Immature natural killer cell (primary cell): ENCODE measurements around the gene SFTA2. TPM values are rescaled to one million over a fixed set of nuclear protein-coding genes. Genes with fewer than 3 reads are reported as not detected.

Experiments
- DNase-seq, 3 donors: peaks; one replicate each; pipeline ENCODE4 v3.0.0; 2022; ENCODE audit warnings: mixed read lengths in 1 of 3
- H3K27ac Mint-ChIP-seq, 6 donors: one replicate each; pipeline ENCODE4 v1.8.0; 2020; ENCODE audit warnings: mixed read lengths in 6 of 6, mild to moderate bottlenecking in 5 of 6, inconsistent platforms in 4 of 6, moderate library complexity in 3 of 6
- H3K27me3 Mint-ChIP-seq, 3 donors: one replicate each; pipeline ENCODE4 v1.8.0; 2020 to 2021; ENCODE audit warnings: low read depth in 3 of 3, mild to moderate bottlenecking in 3 of 3, mixed read lengths in 3 of 3, moderate library complexity in 3 of 3, inconsistent platforms in 1 of 3
- H3K36me3 Mint-ChIP-seq, 3 donors: one replicate each; pipeline ENCODE4 v1.8.0; 2020; ENCODE audit warnings: mixed read lengths in 3 of 3, inconsistent platforms in 2 of 3, mild to moderate bottlenecking in 2 of 3
- H3K4me1 Mint-ChIP-seq, 2 donors: one replicate each; pipeline ENCODE4 v1.8.0; 2020; ENCODE audit warnings: inconsistent platforms in 2 of 2, mild to moderate bottlenecking in 2 of 2, mixed read lengths in 2 of 2, moderate library complexity in 1 of 2
- H3K4me3 Mint-ChIP-seq, 5 donors: one replicate each; pipeline ENCODE4 v1.8.0; 2020; ENCODE audit warnings: mild to moderate bottlenecking in 5 of 5, mixed read lengths in 5 of 5, inconsistent platforms in 3 of 5, moderate library complexity in 3 of 5
- H3K9me3 Mint-ChIP-seq, 6 donors: one replicate each; pipeline ENCODE4 v1.8.0; 2020; ENCODE audit warnings: mild to moderate bottlenecking in 6 of 6, mixed read lengths in 6 of 6, inconsistent platforms in 4 of 6, moderate library complexity in 3 of 6
- polyA plus RNA-seq, 3 donors: library from polyadenylated mRNA; unstranded; fragments of 300-500 nt; fragmentation: Illumina TruSeq; gene quantifications; one replicate each; pipeline ENCODE4 v1.2.3, GENCODE V29; 2021

The SFTA2 gene
- polyA plus RNA-seq, 3 donors from 2014 or later: not detected

DNA sequence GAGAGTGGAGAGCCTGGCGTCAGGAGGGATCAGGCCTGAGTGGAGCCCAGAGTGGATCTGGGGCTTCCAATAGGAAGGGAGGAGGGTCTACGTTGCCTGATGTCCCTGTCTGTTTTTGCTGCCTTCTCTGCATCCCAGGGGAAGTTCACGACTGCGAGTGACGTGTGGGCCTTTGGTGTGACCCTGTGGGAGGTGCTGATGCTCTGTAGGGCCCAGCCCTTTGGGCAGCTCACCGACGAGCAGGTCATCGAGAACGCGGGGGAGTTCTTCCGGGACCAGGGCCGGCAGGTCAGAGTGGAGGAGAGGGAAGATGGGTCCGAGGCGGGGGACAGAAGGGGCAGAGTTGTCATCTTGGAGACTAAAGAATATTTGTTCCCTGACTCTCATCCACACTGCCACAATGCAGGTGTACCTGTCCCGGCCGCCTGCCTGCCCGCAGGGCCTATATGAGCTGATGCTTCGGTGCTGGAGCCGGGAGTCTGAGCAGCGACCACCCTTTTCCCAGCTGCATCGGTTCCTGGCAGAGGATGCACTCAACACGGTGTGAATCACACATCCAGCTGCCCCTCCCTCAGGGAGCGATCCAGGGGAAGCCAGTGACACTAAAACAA, 33.1 kb downstream of the SFTA2 start:
- Mint-ChIP-seq H3K4me3 (no peak overlapping the region), H3K27ac (no peak overlapping the region), H3K4me1 (no peaks in the 10 kb centered on the region), H3K9me3 (no peaks in the 10 kb centered on the region), H3K36me3 (peaks cover 7 to 18% (median 7%) of the 10 kb centered on the region in 3 donors), H3K27me3 (peaks cover 0 to 3% (median 0%) of the 10 kb centered on the region in 3 donors)
- DNase-seq: no peak

DNA sequence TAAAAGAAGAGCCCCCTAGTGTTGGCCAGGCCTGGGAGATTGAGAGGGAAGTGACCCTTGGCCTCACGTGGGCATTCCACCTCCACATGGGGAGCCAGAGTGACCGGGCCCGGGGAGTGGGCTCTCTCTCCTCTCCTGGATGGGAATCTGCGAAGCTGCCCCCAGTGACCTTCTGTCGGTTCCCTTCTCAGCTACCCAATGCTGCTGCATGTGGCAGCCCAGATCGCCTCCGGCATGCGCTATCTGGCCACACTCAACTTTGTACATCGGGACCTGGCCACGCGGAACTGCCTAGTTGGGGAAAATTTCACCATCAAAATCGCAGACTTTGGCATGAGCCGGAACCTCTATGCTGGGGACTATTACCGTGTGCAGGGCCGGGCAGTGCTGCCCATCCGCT, 34.1 kb downstream of the SFTA2 start:
- Mint-ChIP-seq H3K4me3 (no peak overlapping the region), H3K4me1 (no peaks in the 10 kb centered on the region), H3K36me3 (peaks cover 7 to 18% (median 7%) of the 10 kb centered on the region in 3 donors), H3K9me3 (no peaks in the 10 kb centered on the region), H3K27me3 (peaks cover 0 to 2% (median 0%) of the 10 kb centered on the region in 3 donors), H3K27ac (no peak overlapping the region)
- no peak for DNase-seq

GRCh38 chr6:30896541-30896940, 35.4 kb downstream of the SFTA2 start:
- DNase-seq: no peak
- H3K9me3 Mint-ChIP-seq: no peaks in the 10 kb centered on the region
- H3K36me3 Mint-ChIP-seq: peaks cover 7 to 24% (median 7%) of the 10 kb centered on the region in 3 donors
- H3K27ac Mint-ChIP-seq: no peak overlapping the region
- H3K27me3 Mint-ChIP-seq: peaks cover 0 to 2% (median 0%) of the 10 kb centered on the region in 3 donors
- no peaks in the 10 kb centered on the region for H3K4me1 Mint-ChIP-seq
- H3K4me3 Mint-ChIP-seq: no peak overlapping the region

GRCh38 chr6:30895343-30895742, 36.6 kb downstream of the SFTA2 start:
- Mint-ChIP-seq H3K4me3 (no peak overlapping the region), H3K36me3 (peaks cover 7 to 24% (median 7%) of the 10 kb centered on the region in 3 donors), H3K9me3 (no peaks in the 10 kb centered on the region), H3K27me3 (peaks cover 0 to 2% (median 0%) of the 10 kb centered on the region in 3 donors), H3K27ac (no peak overlapping the region), H3K4me1 (no peaks in the 10 kb centered on the region)
- DNase-seq: no peak

- Mint-ChIP-seq H3K4me1 (no peaks in the 10 kb centered on the region), H3K36me3 (peaks cover 7 to 24% (median 8%) of the 10 kb centered on the region in 3 donors), H3K27me3 (peaks cover 0 to 2% (median 0%) of the 10 kb centered on the region in 3 donors), H3K9me3 (no peaks in the 10 kb centered on the region), H3K27ac (no peak overlapping the region), H3K4me3 (no peak overlapping the region)
- no peak for DNase-seq
These were observed 37.0 kb downstream of the SFTA2 start for GRCh38 chr6:30894935-30895334.

DNA sequence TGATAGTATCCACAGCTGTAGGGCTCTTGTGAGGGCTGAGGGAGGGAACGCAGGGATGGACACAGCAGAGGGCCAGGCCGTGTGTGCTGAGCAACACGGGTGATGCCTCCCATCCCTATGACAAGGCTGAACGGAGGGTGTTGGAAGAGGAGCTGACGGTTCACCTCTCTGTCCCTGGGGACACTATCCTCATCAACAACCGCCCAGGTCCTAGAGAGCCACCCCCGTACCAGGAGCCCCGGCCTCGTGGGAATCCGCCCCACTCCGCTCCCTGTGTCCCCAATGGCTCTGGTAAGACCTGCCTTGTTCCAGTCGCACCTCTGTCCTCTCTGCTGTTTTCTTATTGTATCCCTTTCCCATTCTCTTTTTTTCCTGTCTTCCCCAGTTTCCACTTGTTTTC, 37.6 kb downstream of the SFTA2 start:
- Mint-ChIP-seq H3K4me1 (no peaks in the 10 kb centered on the region), H3K4me3 (no peak overlapping the region), H3K27me3 (peaks cover 0 to 2% (median 2%) of the 10 kb centered on the region in 3 donors), H3K27ac (no peak overlapping the region), H3K9me3 (no peaks in the 10 kb centered on the region), H3K36me3 (peaks cover 12 to 28% (median 12%) of the 10 kb centered on the region in 3 donors)
- DNase-seq: no peak

GRCh38 chr6:30893666-30894065, 38.3 kb downstream of the SFTA2 start:
- H3K9me3 Mint-ChIP-seq: no peaks in the 10 kb centered on the region

DNA sequence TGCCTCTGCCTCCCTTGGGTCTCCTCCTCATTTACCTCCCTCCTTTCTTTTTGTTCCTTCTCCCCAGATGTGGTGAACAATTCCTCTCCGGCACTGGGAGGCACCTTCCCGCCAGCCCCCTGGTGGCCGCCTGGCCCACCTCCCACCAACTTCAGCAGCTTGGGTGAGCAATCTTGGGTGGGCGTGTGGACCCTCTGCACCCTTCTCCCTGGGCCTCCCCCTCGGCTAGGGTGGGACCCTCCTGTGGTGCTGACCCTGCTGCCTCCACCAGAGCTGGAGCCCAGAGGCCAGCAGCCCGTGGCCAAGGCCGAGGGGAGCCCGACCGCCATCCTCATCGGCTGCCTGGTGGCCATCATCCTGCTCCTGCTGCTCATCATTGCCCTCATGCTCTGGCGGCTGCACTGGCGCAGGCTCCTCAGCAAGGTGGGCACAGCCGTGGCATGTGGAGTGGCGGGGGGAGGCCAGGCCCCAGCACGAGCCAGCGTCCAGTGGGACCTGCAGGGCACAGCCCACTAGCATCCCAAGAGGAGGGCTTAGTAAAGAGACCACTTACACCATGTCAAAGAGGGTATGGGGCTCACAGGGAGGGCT, 38.9 kb downstream of the SFTA2 start:
- no peak overlapping the region for H3K4me3 Mint-ChIP-seq
- peaks cover 0 to 2% (median 2%) of the 10 kb centered on the region in 3 donors for H3K27me3 Mint-ChIP-seq
- DNase-seq: no peak
- H3K4me1 Mint-ChIP-seq: no peaks in the 10 kb centered on the region
- H3K9me3 Mint-ChIP-seq: no peaks in the 10 kb centered on the region
- H3K36me3 Mint-ChIP-seq: peaks cover 12 to 23% (median 13%) of the 10 kb centered on the region in 3 donors
- no peak overlapping the region for H3K27ac Mint-ChIP-seq

More at GRCh38 chr6:30893666-30894065, 38.3 kb downstream of the SFTA2 start:
- no peak overlapping the region for H3K4me3 Mint-ChIP-seq
- DNase-seq: no peak
- H3K27ac Mint-ChIP-seq: no peak overlapping the region
- peaks cover 12 to 28% (median 13%) of the 10 kb centered on the region in 3 donors for H3K36me3 Mint-ChIP-seq
- H3K4me1 Mint-ChIP-seq: no peaks in the 10 kb centered on the region
- peaks cover 0 to 2% (median 2%) of the 10 kb centered on the region in 3 donors for H3K27me3 Mint-ChIP-seq

- Mint-ChIP-seq H3K4me3 (no peak overlapping the region), H3K36me3 (peaks cover 12 to 21% (median 13%) of the 10 kb centered on the region in 3 donors), H3K27ac (no peak overlapping the region), H3K4me1 (no peaks in the 10 kb centered on the region), H3K27me3 (peaks cover 0 to 2% (median 2%) of the 10 kb centered on the region in 3 donors), H3K9me3 (no peaks in the 10 kb centered on the region)
- DNase-seq: no peak
These were observed 40.0 kb downstream of the SFTA2 start for GRCh38 chr6:30891816-30892538.

DNA sequence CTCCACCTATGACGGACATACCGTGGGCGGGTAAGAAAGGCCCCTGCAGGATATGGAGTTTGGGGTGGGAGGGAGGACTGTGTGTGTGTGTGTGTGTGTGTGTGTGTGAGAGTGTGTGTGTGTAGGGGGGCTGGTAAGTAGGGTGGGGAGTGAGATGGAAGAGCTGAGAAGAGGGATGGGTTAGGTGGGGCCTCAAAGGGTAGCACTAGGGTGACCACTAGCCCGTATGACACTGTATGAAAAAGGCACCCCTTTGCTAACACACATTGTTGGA, 40.6 kb downstream of the SFTA2 start:
- Mint-ChIP-seq H3K4me1 (no peaks in the 10 kb centered on the region), H3K27me3 (peaks cover 0 to 2% (median 2%) of the 10 kb centered on the region in 3 donors), H3K27ac (no peak overlapping the region), H3K9me3 (no peaks in the 10 kb centered on the region), H3K36me3 (peaks cover 12 to 21% (median 13%) of the 10 kb centered on the region in 3 donors), H3K4me3 (no peak overlapping the region)
- no peak for DNase-seq

DNA sequence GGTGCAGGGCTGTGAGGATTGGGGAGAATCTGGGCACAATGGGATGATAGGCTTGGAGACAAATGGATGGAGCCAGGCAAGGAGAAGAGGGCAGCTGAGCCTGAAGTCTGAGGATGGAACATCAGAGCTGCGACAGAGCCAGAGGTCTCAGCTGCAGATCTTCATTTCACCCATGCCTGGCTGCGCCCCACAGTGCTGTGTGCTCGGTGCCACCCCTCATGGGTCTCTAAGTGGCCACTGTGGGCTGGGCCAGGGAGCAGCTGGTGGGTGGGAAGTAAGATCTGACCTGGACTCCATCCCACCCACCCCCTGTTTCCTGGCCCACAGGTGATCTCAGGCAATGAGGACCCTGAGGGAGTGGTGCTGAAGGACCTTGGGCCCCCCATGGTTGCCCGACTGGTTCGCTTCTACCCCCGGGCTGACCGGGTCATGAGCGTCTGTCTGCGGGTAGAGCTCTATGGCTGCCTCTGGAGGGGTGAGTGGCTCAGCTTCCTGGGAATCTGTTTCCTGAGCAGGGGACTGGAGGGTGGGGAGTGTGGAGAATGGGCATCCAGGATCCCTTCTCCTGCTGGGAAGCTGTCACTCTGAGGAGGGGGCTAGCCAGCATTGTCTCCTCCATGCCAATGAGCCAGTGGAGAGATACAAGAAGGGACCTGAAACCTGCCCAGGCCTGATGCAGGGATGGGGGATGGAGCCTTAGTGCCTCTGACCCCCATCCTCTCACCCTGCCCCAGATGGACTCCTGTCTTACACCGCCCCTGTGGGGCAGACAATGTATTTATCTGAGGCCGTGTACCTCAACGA, 41.1 kb downstream of the SFTA2 start:
- Mint-ChIP-seq H3K9me3 (no peaks in the 10 kb centered on the region), H3K27ac (no peak overlapping the region)

DNA sequence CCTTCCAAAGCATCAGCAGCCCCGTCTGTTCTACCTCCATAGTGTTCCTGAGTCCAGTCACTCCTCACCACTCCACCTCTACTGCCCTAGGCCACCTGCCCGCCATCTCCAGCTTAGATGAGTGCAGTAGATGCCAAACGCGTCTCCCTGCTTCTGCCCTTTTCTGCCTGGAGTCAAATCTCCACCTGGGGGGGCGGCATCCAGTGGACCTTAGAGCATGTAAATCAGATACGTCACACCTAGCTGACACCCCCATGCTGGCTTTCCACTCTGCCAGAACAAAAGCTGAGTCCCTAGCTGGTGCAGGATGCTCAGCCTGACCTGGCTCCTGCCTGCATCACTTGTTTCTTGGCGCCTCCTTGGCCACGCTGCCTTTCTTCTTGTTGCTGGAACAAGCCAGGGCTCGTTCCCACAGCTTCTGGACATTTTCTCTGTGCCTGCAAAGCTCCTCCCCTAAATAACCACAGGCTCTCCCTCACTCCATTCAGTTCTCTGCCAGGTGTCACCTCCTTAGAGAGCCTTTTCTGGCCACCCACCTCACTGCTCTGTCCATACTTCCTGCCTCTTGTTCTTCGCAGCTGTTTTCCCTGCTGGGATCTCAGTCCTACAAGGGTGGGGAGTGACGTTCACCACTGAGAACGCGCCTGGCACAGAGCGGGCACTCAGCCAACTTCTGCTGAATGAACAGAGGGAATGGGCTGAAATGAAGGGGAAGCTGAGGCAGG, 41.9 kb downstream of the SFTA2 start:
- peaks cover 11 to 20% (median 12%) of the 10 kb centered on the region in 3 donors for H3K36me3 Mint-ChIP-seq
- H3K4me3 Mint-ChIP-seq: no peak overlapping the region
- DNase-seq: no peak
- H3K27ac Mint-ChIP-seq: no peak overlapping the region
- no peaks in the 10 kb centered on the region for H3K9me3 Mint-ChIP-seq
- H3K27me3 Mint-ChIP-seq: peaks cover 0 to 6% (median 6%) of the 10 kb centered on the region in 3 donors
- H3K4me1 Mint-ChIP-seq: peaks cover 6 to 9% of the 10 kb centered on the region in 2 donors

More for the DNA sequence above, 41.1 kb downstream of the SFTA2 start:
- Mint-ChIP-seq H3K27me3 (peaks cover 0 to 4% (median 2%) of the 10 kb centered on the region in 3 donors), H3K4me3 (no peak overlapping the region), H3K36me3 (peaks cover 12 to 21% (median 13%) of the 10 kb centered on the region in 3 donors), H3K4me1 (peaks cover 2 to 4% of the 10 kb centered on the region in 2 donors)
- DNase-seq: no peak

- Mint-ChIP-seq H3K27ac (no peak overlapping the region), H3K9me3 (no peaks in the 10 kb centered on the region), H3K4me3 (no peak overlapping the region), H3K4me1 (peaks cover 6 to 11% of the 10 kb centered on the region in 2 donors), H3K36me3 (peaks cover 5 to 14% (median 6%) of the 10 kb centered on the region in 3 donors), H3K27me3 (peaks cover 0 to 6% (median 6%) of the 10 kb centered on the region in 3 donors)
- DNase-seq: no peak
These were observed 42.5 kb downstream of the SFTA2 start for GRCh38 chr6:30889496-30889885.
